ENCODE results near the gene ZNF514. TPM values are rescaled to one million over a fixed set of nuclear protein-coding genes. Genes with fewer than 3 reads are reported as not detected.
"Not testable (repeated sequence)": the region's sequence is repeated elsewhere in the genome, so short reads cannot be mapped to it uniquely, and the experiment has no call there.

Gene ZNF514
- 10 to 100 TPM in 1 of 2 donors, 1 to 10 TPM in 1; 6.3 to 13.8 TPM for total RNA-seq

GRCh38 chr2:95159690-95160449 is at the start of gene ZNF514:
ZNF514 (minus strand) TSS chr2:95159848; CDS start chr2:95153253, 6,595 bp downstream.
- peak within 1 kb of the TSS; percentile 85 for H3K4me3 Mint-ChIP-seq
- H3K9me3 Mint-ChIP-seq: peaks cover 3% of the 10 kb centered on the region
- H3K4me1 Mint-ChIP-seq: peaks cover 9% of the 10 kb centered on the region
- ATAC-seq (replicated peaks): peak; percentile 96
- peak within 1 kb of the TSS; percentile 79 for H3K27ac Mint-ChIP-seq
- H3K36me3 Mint-ChIP-seq (ENCODE audit: low read depth): peaks cover 22% of the 10 kb centered on the region
- H3K27me3 Mint-ChIP-seq: no peaks in the 10 kb centered on the region

DNA sequence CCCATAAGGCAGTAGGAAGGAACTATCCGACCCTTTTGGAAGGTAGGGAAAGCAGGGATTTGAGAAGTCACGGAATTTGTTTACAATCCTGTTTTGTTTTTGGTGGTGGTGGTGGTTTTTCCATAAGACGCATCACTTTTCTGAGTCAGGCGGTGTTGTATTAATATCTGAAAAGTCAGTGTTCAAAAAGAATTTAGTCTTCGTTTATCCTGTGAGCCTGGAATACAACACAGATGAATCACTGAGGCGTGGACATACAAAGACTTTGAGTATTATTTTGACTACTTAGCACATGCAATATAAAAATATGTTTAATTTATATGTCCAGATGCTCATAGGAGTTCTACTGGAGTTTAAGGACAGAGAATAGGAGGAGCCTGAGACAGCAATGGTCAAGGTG is 48.5 kb upstream of the ZNF514 start:
- Mint-ChIP-seq H3K36me3 (ENCODE audit: low read depth) (peaks cover 41% of the 10 kb centered on the region), H3K27ac (no peak overlapping the region), H3K4me3 (peak overlapping the region; percentile 88), H3K27me3 (no peaks in the 10 kb centered on the region), H3K9me3 (peaks cover 11% of the 10 kb centered on the region), H3K4me1 (peaks cover 13% of the 10 kb centered on the region)
- ATAC-seq (replicated peaks): no peak

DNA sequence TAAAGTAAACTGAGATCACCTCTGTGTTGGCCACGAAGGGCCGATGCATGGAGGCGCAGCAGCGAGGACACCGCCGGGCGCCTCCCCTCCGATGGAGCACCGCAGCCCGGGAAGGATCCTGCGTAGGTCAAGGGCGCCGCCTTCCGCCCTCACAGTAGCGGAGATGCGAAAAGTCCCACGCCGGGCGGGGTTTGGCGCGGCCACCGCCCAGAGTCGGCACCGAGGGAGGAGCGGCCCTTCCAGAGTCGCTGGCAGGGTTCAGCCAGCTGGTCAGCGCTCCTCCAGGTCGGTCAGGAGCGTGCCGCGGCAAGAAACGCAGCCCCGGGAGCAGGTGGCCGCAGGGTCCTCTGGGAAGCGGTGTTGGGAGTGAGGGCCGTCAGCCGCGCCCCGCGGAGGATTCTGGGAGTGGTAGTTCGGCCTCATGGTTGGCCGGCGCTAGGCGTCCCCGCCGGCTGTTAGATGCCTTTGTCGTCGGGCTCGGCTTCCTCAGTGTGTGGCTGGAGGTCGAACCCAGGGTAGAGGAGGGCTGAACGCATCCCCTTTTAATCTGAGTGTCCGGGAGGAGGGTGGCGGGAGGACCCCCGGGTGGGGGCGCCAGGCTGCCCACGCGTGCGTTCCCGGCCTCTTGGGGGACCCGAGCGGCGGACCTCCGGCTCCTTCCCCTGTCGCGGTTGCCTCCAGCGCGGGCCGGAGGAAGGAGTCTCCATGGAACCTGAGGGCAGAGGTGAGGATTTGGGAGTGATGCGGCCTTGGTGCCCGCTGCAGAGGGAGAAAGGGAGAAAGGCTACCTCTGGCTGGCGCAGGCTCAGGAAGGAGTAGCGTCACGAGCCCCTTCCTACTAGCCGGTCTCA is 47.7 kb upstream of the ZNF514 start, which contains the start of gene ZNF892:
Gene ZNF892 (plus strand): TSS at position 411 of the 851 bp plus-strand sequence. CDS start 295 bp downstream, at position 706.
- peaks cover 9% of the 10 kb centered on the region for H3K9me3 Mint-ChIP-seq
- H3K36me3 Mint-ChIP-seq (ENCODE audit: low read depth): peaks cover 33% of the 10 kb centered on the region
- no peaks in the 10 kb centered on the region for H3K27me3 Mint-ChIP-seq
- H3K4me3 Mint-ChIP-seq: peak within 1 kb of the TSS; percentile 88
- peaks cover 13% of the 10 kb centered on the region for H3K4me1 Mint-ChIP-seq
- H3K27ac Mint-ChIP-seq: peak within 1 kb of the TSS; percentile 78
- peak; percentile 96 for ATAC-seq (replicated peaks)

GRCh38 chr2:95206096-95206495 is 46.4 kb upstream of the ZNF514 start:
- peak overlapping the region; percentile 88 for H3K4me3 Mint-ChIP-seq
- H3K27ac Mint-ChIP-seq: no peak overlapping the region
- H3K4me1 Mint-ChIP-seq: peaks cover 13% of the 10 kb centered on the region
- no peaks in the 10 kb centered on the region for H3K27me3 Mint-ChIP-seq
- H3K9me3 Mint-ChIP-seq: peaks cover 9% of the 10 kb centered on the region
- H3K36me3 Mint-ChIP-seq (ENCODE audit: low read depth): peaks cover 21% of the 10 kb centered on the region
- ATAC-seq (replicated peaks): no peak

DNA sequence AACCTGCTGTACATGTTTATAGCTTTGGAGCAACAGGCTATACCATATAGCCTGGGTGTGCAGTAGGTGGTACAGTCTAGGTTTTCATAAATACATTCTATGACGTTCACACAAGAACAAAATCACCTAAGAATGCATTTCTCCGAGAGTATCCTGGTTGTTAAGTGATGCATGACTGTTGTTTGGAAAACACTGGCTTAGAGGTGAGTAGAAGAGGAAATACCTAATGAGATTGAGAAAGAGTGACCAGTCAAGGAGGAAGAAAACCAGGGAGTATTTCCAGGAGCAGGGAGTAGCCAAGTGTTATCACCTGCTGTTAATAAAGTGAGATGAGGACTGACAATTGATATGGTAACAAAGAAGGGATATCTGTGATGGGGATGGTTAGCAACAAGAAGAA is 44.7 kb upstream of the ZNF514 start:
- H3K9me3 Mint-ChIP-seq: peaks cover 4% of the 10 kb centered on the region
- no peak for ATAC-seq (replicated peaks)
- H3K27ac Mint-ChIP-seq: no peak overlapping the region
- H3K4me3 Mint-ChIP-seq: no peak overlapping the region
- no peaks in the 10 kb centered on the region for H3K27me3 Mint-ChIP-seq
- peaks cover 7% of the 10 kb centered on the region for H3K36me3 Mint-ChIP-seq (ENCODE audit: low read depth)
- H3K4me1 Mint-ChIP-seq: peaks cover 13% of the 10 kb centered on the region

GRCh38 chr2:95203911-95204310 is 44.3 kb upstream of the ZNF514 start:
- ATAC-seq (replicated peaks): no peak
- no peaks in the 10 kb centered on the region for H3K9me3 Mint-ChIP-seq
- no peaks in the 10 kb centered on the region for H3K27me3 Mint-ChIP-seq
- H3K27ac Mint-ChIP-seq: no peak overlapping the region
- peaks cover 2% of the 10 kb centered on the region for H3K36me3 Mint-ChIP-seq (ENCODE audit: low read depth)
- H3K4me3 Mint-ChIP-seq: no peak overlapping the region
- H3K4me1 Mint-ChIP-seq: peaks cover 9% of the 10 kb centered on the region

GRCh38 chr2:95192956-95193355 is 33.3 kb upstream of the ZNF514 start:
- not testable (repeated sequence) for H3K27ac Mint-ChIP-seq; H3K36me3 Mint-ChIP-seq (ENCODE audit: low read depth); H3K9me3 Mint-ChIP-seq; ATAC-seq (replicated peaks); H3K4me3 Mint-ChIP-seq; H3K4me1 Mint-ChIP-seq
- H3K27me3 Mint-ChIP-seq: peaks cover 12% of the 10 kb centered on the region

- H3K9me3 Mint-ChIP-seq: peaks cover 13% of the 10 kb centered on the region
- no peak for ATAC-seq (replicated peaks)
- no peak overlapping the region for H3K4me3 Mint-ChIP-seq
- H3K4me1 Mint-ChIP-seq: no peaks in the 10 kb centered on the region
- H3K27ac Mint-ChIP-seq: no peak overlapping the region
- H3K36me3 Mint-ChIP-seq (ENCODE audit: low read depth): peaks cover 32% of the 10 kb centered on the region
- H3K27me3 Mint-ChIP-seq: peaks cover 4% of the 10 kb centered on the region
Measured at GRCh38 chr2:95185973-95186372, 26.3 kb upstream of the ZNF514 start.

DNA sequence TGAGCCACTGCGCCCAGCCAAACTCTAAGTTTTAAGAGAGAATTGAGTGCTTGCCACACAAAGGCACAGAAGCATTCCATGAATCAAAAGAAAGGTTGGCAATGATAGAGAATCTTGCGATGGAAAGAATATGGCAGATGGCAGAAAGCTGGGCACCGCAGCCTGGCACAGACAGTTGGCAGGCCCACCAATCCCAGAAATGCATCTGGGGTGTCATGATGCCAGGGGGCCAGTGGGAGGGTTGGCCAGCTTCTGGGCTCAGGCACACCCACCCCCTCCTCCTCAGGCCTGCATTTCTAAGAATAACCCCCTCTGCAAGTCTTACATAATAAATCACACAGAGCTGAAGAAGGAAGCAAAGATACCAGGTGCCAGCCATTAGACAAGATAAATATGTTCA is 25.5 kb upstream of the ZNF514 start:
- Mint-ChIP-seq H3K27me3 (peaks cover 3% of the 10 kb centered on the region), H3K36me3 (ENCODE audit: low read depth) (peaks cover 40% of the 10 kb centered on the region), H3K4me1 (no peaks in the 10 kb centered on the region), H3K4me3 (no peak overlapping the region), H3K27ac (no peak overlapping the region), H3K9me3 (peaks cover 16% of the 10 kb centered on the region)
- no peak for ATAC-seq (replicated peaks)

- peaks cover 73% of the 10 kb centered on the region for H3K36me3 Mint-ChIP-seq (ENCODE audit: low read depth)
- no peak for ATAC-seq (replicated peaks)
- H3K9me3 Mint-ChIP-seq: peaks cover 20% of the 10 kb centered on the region
- no peaks in the 10 kb centered on the region for H3K4me1 Mint-ChIP-seq
- no peaks in the 10 kb centered on the region for H3K27me3 Mint-ChIP-seq
- no peak overlapping the region for H3K4me3 Mint-ChIP-seq
- H3K27ac Mint-ChIP-seq: no peak overlapping the region
Measured at GRCh38 chr2:95181774-95182173, 22.1 kb upstream of the ZNF514 start.

- peaks cover 78% of the 10 kb centered on the region for H3K36me3 Mint-ChIP-seq (ENCODE audit: low read depth)
- no peaks in the 10 kb centered on the region for H3K4me1 Mint-ChIP-seq
- no peak for ATAC-seq (replicated peaks)
- no peaks in the 10 kb centered on the region for H3K27me3 Mint-ChIP-seq
- H3K27ac Mint-ChIP-seq: no peak overlapping the region
- H3K9me3 Mint-ChIP-seq: peaks cover 16% of the 10 kb centered on the region
- no peak overlapping the region for H3K4me3 Mint-ChIP-seq
Measured at GRCh38 chr2:95179451-95179850, 19.8 kb upstream of the ZNF514 start.

GRCh38 chr2:95174031-95174542 is 14.4 kb upstream of the ZNF514 start:
- no peak for ATAC-seq (replicated peaks)
- no peaks in the 10 kb centered on the region for H3K27me3 Mint-ChIP-seq
- H3K9me3 Mint-ChIP-seq: no peaks in the 10 kb centered on the region
- no peaks in the 10 kb centered on the region for H3K4me1 Mint-ChIP-seq
- H3K27ac Mint-ChIP-seq: peak overlapping the region; percentile 7
- H3K36me3 Mint-ChIP-seq (ENCODE audit: low read depth): peaks cover 28% of the 10 kb centered on the region
- no peak overlapping the region for H3K4me3 Mint-ChIP-seq

DNA sequence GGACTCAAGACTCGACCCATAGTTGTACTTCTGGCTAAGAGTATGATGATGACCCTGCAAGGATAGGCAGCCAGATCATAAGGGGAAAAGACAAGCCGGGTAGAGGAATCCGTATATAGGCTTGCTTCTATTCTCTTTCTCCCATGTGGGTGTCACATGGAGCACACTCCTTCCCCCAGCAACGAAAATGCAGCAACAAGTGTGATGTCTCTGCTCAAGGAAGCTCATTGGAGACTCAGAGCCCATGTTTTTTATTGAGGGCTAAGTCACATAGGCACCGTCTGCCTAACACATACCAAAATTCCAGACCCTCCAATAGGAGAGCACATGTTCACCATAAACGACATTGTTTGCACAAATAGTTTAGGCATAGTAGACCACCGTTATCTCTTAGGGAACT is 12.3 kb upstream of the ZNF514 start:
- Mint-ChIP-seq H3K36me3 (ENCODE audit: low read depth) (peaks cover 6% of the 10 kb centered on the region), H3K4me1 (peaks cover 9% of the 10 kb centered on the region), H3K27me3 (no peaks in the 10 kb centered on the region), H3K27ac (no peak overlapping the region), H3K9me3 (no peaks in the 10 kb centered on the region), H3K4me3 (no peak overlapping the region)
- no peak for ATAC-seq (replicated peaks)

DNA sequence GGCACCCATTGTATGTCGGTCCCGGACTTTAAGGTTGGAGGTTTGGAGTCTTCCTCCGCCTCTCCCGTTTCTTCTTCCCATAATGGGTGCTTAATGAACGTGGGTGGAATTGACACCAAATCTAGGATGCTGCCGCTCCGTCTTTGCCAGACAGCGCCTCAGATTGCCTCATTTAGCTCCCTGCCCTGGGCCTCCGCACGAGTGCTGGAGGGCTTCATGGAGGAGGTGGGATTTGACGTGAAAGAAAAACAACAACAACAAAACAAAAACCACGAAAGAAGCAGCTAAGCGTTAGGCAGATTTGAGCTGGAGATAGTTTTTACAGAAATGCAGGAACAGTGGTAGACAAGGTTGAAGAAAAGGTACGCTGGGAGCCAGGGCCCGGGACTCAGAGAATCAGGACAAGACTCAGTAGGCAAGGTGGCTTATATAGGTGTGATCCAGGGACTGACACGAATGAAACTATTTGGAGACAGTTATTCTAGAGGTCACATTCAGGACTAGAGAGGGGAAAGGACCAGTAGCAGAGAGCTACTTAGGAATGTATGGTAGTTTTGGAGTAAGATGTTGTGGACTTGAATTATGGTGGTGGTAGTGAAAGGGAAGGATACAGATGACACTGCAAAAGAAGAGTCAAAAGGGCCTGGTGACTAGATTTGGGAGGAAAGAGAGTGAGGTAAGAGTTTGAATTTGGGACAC is 6.6 kb upstream of the ZNF514 start:
- peaks cover 24% of the 10 kb centered on the region for H3K4me1 Mint-ChIP-seq
- peak; percentile 18 for ATAC-seq (replicated peaks)
- H3K27me3 Mint-ChIP-seq: no peaks in the 10 kb centered on the region
- peak overlapping the region; percentile 99 for H3K4me3 Mint-ChIP-seq
- peaks cover 6% of the 10 kb centered on the region for H3K36me3 Mint-ChIP-seq (ENCODE audit: low read depth)
- no peaks in the 10 kb centered on the region for H3K9me3 Mint-ChIP-seq
- H3K27ac Mint-ChIP-seq: peak overlapping the region; percentile 98
